Prostate gland (tissue), 2 donors: Measurements from ENCODE around the gene ZNF354C.

Source experiments
- POLR2A ChIP-seq: fragments of 450-650 bp; IDR thresholded peaks from one replicate; pipeline ENCODE4 v1.6.1; 2016; ENCODE audit warnings: antibody characterized with exemption, mild to moderate bottlenecking
- POLR2AphosphoS5 ChIP-seq: sonication (generic); formaldehyde crosslinking; IDR thresholded peaks from one replicate; pipeline ENCODE4 v1.6.1; 2017; ENCODE audit warnings: antibody characterized with exemption
- TF ChIP-seq, protein P1 (sequence below), 4 experiments: fragments of 200-600 bp in 2 of 4; fragments of 450-650 bp in 2 of 4; sonication (generic) in 2 of 4; IDR thresholded peaks; 1 replicate in 3 of 4; 2 replicates in 1 of 4; pipeline ENCODE4 v1.5.1; 2016 to 2019; ENCODE audit warnings: antibody characterized with exemption in 4 of 4, mild to moderate bottlenecking in 2 of 4, moderate library complexity in 2 of 4

- no peak for TF ChIP-seq POLR2A
- TF ChIP-seq, protein P1, sequence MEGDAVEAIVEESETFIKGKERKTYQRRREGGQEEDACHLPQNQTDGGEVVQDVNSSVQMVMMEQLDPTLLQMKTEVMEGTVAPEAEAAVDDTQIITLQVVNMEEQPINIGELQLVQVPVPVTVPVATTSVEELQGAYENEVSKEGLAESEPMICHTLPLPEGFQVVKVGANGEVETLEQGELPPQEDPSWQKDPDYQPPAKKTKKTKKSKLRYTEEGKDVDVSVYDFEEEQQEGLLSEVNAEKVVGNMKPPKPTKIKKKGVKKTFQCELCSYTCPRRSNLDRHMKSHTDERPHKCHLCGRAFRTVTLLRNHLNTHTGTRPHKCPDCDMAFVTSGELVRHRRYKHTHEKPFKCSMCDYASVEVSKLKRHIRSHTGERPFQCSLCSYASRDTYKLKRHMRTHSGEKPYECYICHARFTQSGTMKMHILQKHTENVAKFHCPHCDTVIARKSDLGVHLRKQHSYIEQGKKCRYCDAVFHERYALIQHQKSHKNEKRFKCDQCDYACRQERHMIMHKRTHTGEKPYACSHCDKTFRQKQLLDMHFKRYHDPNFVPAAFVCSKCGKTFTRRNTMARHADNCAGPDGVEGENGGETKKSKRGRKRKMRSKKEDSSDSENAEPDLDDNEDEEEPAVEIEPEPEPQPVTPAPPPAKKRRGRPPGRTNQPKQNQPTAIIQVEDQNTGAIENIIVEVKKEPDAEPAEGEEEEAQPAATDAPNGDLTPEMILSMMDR (IDR thresholded peaks at IDR 0.05), result no peak
- TF ChIP-seq POLR2AphosphoS5, result no peak
These were observed 68.8 kb downstream of the ZNF354C start for GRCh38 chr5:179128976-179129375.
